Measurements from ENCODE around the gene PHF2. TPM values are rescaled to one million over a fixed set of nuclear protein-coding genes. Genes with fewer than 3 reads are reported as not detected.

Gene PHF2
- total RNA-seq, 1 donor from 2014 or later, result 36.5 TPM

- TF ChIP-seq CTCF (IDR thresholded peaks at IDR 0.05; ENCODE audit: unreplicated experiment), result no peak
- no peak overlapping the region for H3K27ac Mint-ChIP-seq
Observed at GRCh38 chr9:93590609-93591234, 14.3 kb downstream of the PHF2 start.

GRCh38 chr9:93591301-93592007 is 15.1 kb downstream of the PHF2 start:
- no peak for TF ChIP-seq CTCF (IDR thresholded peaks at IDR 0.05; ENCODE audit: unreplicated experiment)
- H3K27me3 Mint-ChIP-seq, result no peaks in the 10 kb centered on the region
- H3K27ac Mint-ChIP-seq, result no peak overlapping the region
- no peaks in the 10 kb centered on the region for H3K36me3 Mint-ChIP-seq (ENCODE audit: insufficient read depth)
- no peak for DNase-seq (ENCODE audit: low spot score, unreplicated experiment)
- no peak overlapping the region for H3K4me3 Mint-ChIP-seq (ENCODE audit: low read depth)
- no peaks in the 10 kb centered on the region for H3K9me3 Mint-ChIP-seq (ENCODE audit: low read depth)
- peaks cover 27% of the 10 kb centered on the region for H3K4me1 Mint-ChIP-seq (ENCODE audit: low read depth)

More at GRCh38 chr9:93590609-93591234, 14.3 kb downstream of the PHF2 start:
- no peak for DNase-seq (ENCODE audit: low spot score, unreplicated experiment)
- Mint-ChIP-seq H3K27me3 (no peaks in the 10 kb centered on the region), H3K4me1 (ENCODE audit: low read depth) (peaks cover 27% of the 10 kb centered on the region), H3K4me3 (ENCODE audit: low read depth) (no peak overlapping the region), H3K36me3 (ENCODE audit: insufficient read depth) (no peaks in the 10 kb centered on the region), H3K9me3 (ENCODE audit: low read depth) (no peaks in the 10 kb centered on the region)

DNA sequence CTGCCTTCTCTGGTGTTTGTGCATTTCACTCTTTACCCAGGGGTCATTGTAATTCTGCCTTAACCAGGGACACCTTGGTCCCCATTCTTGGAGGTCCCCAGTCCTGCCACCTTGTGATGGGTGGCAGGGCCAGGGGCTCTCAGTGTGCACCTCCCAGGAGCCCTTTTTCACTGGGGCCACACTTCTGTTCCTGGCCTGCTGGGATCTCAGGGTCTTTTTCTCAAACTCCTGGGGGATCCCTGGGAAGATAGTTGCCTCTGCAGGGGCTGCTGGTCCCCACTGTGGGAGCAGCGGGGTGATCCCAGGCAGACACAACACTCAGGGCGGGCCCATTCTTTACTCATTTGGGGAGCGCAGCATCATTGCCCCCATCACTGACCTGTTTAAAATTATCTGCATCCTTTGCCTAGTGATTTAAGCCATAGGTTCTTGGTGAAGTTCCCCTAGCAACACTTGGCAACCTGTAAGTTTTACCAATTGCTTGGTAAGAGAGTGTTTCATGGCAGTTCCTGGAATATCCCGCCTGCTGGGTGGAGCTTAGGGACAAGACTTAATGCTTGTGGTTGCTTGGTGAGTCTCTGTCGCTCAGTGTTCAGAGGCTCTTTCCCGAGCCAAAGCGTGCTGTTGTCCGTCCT is 15.7 kb downstream of the PHF2 start:
- no peaks in the 10 kb centered on the region for H3K9me3 Mint-ChIP-seq (ENCODE audit: low read depth)
- no peak for TF ChIP-seq CTCF (IDR thresholded peaks at IDR 0.05; ENCODE audit: unreplicated experiment)
- H3K4me3 Mint-ChIP-seq (ENCODE audit: low read depth), result no peak overlapping the region
- no peaks in the 10 kb centered on the region for H3K27me3 Mint-ChIP-seq
- no peaks in the 10 kb centered on the region for H3K36me3 Mint-ChIP-seq (ENCODE audit: insufficient read depth)
- H3K4me1 Mint-ChIP-seq (ENCODE audit: low read depth), result peaks cover 24% of the 10 kb centered on the region
- DNase-seq (ENCODE audit: low spot score, unreplicated experiment), result no peak
- H3K27ac Mint-ChIP-seq, result no peak overlapping the region

DNA sequence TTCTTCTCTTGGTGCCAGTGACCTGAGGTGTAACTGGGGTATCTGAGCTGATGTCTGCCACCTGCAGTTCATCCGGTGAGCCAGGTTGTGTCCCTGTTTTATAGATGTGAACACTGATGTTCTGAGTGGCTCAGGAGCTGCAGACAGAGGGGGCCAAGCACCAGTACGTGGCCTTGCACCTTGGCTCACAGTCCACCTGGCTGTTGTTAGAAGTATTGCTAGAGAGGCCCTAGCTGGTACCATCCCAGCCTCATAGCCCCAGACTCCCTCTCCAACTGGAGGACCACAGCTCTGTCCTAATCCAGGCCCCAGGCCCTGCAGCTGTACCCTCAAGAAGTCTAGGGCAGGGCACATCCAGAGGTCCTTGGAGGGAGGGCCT is 16.2 kb downstream of the PHF2 start:
- TF ChIP-seq CTCF (IDR thresholded peaks at IDR 0.05; ENCODE audit: unreplicated experiment), result peak; percentile 43
- no peak for DNase-seq (ENCODE audit: low spot score, unreplicated experiment)
- Mint-ChIP-seq H3K27ac (no peak overlapping the region), H3K36me3 (ENCODE audit: insufficient read depth) (no peaks in the 10 kb centered on the region), H3K27me3 (no peaks in the 10 kb centered on the region), H3K9me3 (ENCODE audit: low read depth) (no peaks in the 10 kb centered on the region), H3K4me1 (ENCODE audit: low read depth) (peaks cover 24% of the 10 kb centered on the region), H3K4me3 (ENCODE audit: low read depth) (no peak overlapping the region)

DNA sequence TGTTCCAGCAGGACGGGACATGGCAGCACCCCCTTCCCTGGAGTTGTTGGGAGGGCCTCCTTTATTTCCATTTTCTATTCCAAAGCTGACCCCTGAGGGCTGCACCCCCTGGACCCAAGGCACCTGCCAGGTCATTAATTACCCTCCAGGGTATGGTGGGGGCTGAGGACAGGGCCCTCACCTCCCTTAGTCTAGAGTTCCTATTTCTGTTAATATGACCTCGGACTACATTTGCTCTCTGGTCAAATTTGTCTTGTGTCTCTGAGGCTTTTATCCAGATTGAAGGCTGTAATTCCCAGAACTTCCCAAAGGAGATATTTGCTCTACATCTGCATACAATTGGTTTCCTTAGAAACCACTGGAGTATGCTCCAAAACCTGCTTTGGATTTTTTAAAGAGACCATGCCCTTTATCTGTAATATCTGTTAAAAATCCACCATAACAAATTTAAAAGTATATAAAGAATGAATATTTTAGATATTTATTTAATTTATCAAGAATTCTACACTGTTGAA is 16.8 kb downstream of the PHF2 start:
- Mint-ChIP-seq H3K4me1 (ENCODE audit: low read depth) (peaks cover 21% of the 10 kb centered on the region), H3K27me3 (no peaks in the 10 kb centered on the region), H3K36me3 (ENCODE audit: insufficient read depth) (no peaks in the 10 kb centered on the region), H3K27ac (no peak overlapping the region), H3K9me3 (ENCODE audit: low read depth) (no peaks in the 10 kb centered on the region), H3K4me3 (ENCODE audit: low read depth) (no peak overlapping the region)
- no peak for DNase-seq (ENCODE audit: low spot score, unreplicated experiment)
- no peak for TF ChIP-seq CTCF (IDR thresholded peaks at IDR 0.05; ENCODE audit: unreplicated experiment)
